LNCAP (cell line): Measurements from ENCODE around the gene ZNF532.

Experiments used
- CTCF ChIP-seq: fragments of 450-650 bp; IDR thresholded peaks from 2 replicates; pipeline ENCODE4 v1.5.1; 2017; ENCODE audit warnings: mild to moderate bottlenecking

Gene ZNF532

GRCh38 chr18:59012815-59013705 is 148.4 kb downstream of the ZNF532 start:
- no peak for TF ChIP-seq CTCF

- TF ChIP-seq CTCF: no peak
Measured at GRCh38 chr18:59013744-59014143, 149.1 kb downstream of the ZNF532 start.

- no peak for TF ChIP-seq CTCF
Measured at GRCh38 chr18:59015531-59016152, 151.0 kb downstream of the ZNF532 start.

- no peak for TF ChIP-seq CTCF
Measured at GRCh38 chr18:59021500-59021899, 156.8 kb downstream of the ZNF532 start.

- TF ChIP-seq CTCF: no peak
Measured at GRCh38 chr18:59022167-59022945, 157.7 kb downstream of the ZNF532 start.

GRCh38 chr18:59024829-59025228 is 160.2 kb downstream of the ZNF532 start:
- no peak for TF ChIP-seq CTCF

- no peak for TF ChIP-seq CTCF
Measured at GRCh38 chr18:59026364-59026763, 161.7 kb downstream of the ZNF532 start.
